Measurements from ENCODE around the gene SLC24A3.

GRCh38 chr20:19552221-19553180 lies 340.1 kb downstream of the SLC24A3 start:
- no peak for TF ChIP-seq CTCF (IDR thresholded peaks at IDR 0.05; ENCODE audit: low read depth, low read length, poor library complexity, severe bottlenecking)
- TF ChIP-seq EZH2phosphoT487 (IDR thresholded peaks at IDR 0.05; ENCODE audit: borderline replicate concordance, low read length), result no peak

Data from DOHH2 (cell line).